K562 (cell line): ENCODE measurements around the gene CELF4. TPM values are rescaled to one million over a fixed set of nuclear protein-coding genes. Genes with fewer than 3 reads are reported as not detected.

Experiments used
- ATAC-seq: fragments of 200-7000 bp; cut with Tn5 transposase; 3 replicates; pipeline ENCODE4 v1.9.1; 2020; ENCODE audit warnings: moderate library complexity
- BruUV-seq: library from RNA; stranded (reverse); fragments of 400-500 nt; replicated peaks from 2 replicates; lab custom pipeline; 2021; lab: Mats Ljungman, UMichigan
- CTCF ChIA-PET: fragments of 300-600 bp; formaldehyde crosslinking; extraction: SDS; loops from one replicate; lab custom pipeline; 2021; ENCODE audit warnings: low intra/inter-chr PET ratio; lab: Yijun Ruan, JAX
- POLR2A ChIA-PET: fragments of 300-600, 350-650 bp; sonication (Branson Sonifier 250); formaldehyde crosslinking; extraction: SDS; loops from one replicate; lab custom pipeline; 2021; ENCODE audit warnings: antibody characterized with exemption, inconsistent platforms; lab: Yijun Ruan, JAX
- DNase-seq, 4 experiments: peaks; one replicate each; pipeline versions ENCODE4 v3.0.0 to v3.0.0-alpha.2; 2011 to 2018; ENCODE audit warnings: low spot score in 3 of 4, mixed read lengths in 3 of 4; ENCODE audit errors: extremely low read depth in 1 of 4
- FAIRE-seq: peaks from 2 replicates; lab custom pipeline; 2011; peaks lifted over from hg19 to GRCh38; lab: Jason Lieb, UNC
- H2AFZ ChIP-seq: 2 replicates; pipeline ENCODE4 v1.6.0; 2011; ENCODE audit warnings: low read depth, low read length, control low read depth, inconsistent platforms
- H3K27ac ChIP-seq: fragments of 200-600 bp; 3 replicates; pipeline ENCODE4 v1.8.0; 2011; ENCODE audit warnings: low read depth, mild to moderate bottlenecking, control low read depth, inconsistent platforms, low read length, moderate library complexity, mixed read lengths; ENCODE audit errors: extremely low read depth
- H3K27me3 ChIP-seq, 2 experiments: fragments of 300-600 bp in 1 of 2; 2 replicates in 1 of 2; 3 replicates in 1 of 2; pipeline versions ENCODE4 v1.6.0 to v1.8.0; 2011; ENCODE audit warnings: inconsistent platforms in 2 of 2, low read length in 2 of 2, mild to moderate bottlenecking in 1 of 2, mixed read lengths in 1 of 2, moderate library complexity in 1 of 2; ENCODE audit not compliant: control insufficient read depth in 2 of 2, insufficient read depth in 2 of 2
- H3K36me3 ChIP-seq: fragments of 300-600 bp; 3 replicates; pipeline ENCODE4 v1.8.0; 2011; ENCODE audit warnings: mild to moderate bottlenecking, low read length, inconsistent platforms; ENCODE audit not compliant: control insufficient read depth, insufficient read depth
- H3K4me1 ChIP-seq, 2 experiments: fragments of 200-600 bp in 1 of 2; replicated peaks in 1 of 2; 2 replicates in 1 of 2; 3 replicates in 1 of 2; pipeline versions ENCODE4 v1.5.1 to v1.8.0; 2011; ENCODE audit warnings: inconsistent platforms in 2 of 2, low read length in 2 of 2, mild to moderate bottlenecking in 1 of 2, mixed read lengths in 1 of 2, moderate library complexity in 1 of 2; ENCODE audit not compliant: control insufficient read depth in 2 of 2, insufficient read depth in 2 of 2
- H3K4me2 ChIP-seq: 2 replicates; pipeline ENCODE4 v1.6.1; 2011; ENCODE audit warnings: low read length, control low read depth, inconsistent platforms, mixed read lengths; ENCODE audit not compliant: insufficient read depth
- H3K4me3 ChIP-seq: fragments of 200-600 bp; sonication (generic), shearing (Covaris generic); 2 replicates; pipeline ENCODE4 v1.5.1; 2016; ENCODE audit warnings: control low read depth, inconsistent platforms
- H3K79me2 ChIP-seq: fragments of 200-600 bp; 3 replicates; pipeline ENCODE4 v1.8.0; 2011; ENCODE audit warnings: low read length, inconsistent platforms; ENCODE audit not compliant: control insufficient read depth, insufficient read depth
- H3K9ac ChIP-seq, 2 experiments: 2 replicates each; pipeline versions ENCODE4 v1.6.0 to v1.6.1; 2011; ENCODE audit warnings: low read depth in 2 of 2, low read length in 2 of 2, control low read depth in 1 of 2, inconsistent platforms in 1 of 2, mild to moderate bottlenecking in 1 of 2, mixed read lengths in 1 of 2; ENCODE audit not compliant: insufficient read depth in 1 of 2
- H3K9me1 ChIP-seq: one replicate; pipeline ENCODE4 v1.6.0; 2011; ENCODE audit warnings: inconsistent platforms, mild to moderate bottlenecking, low read length, moderate library complexity; ENCODE audit not compliant: control insufficient read depth, insufficient read depth
- H3K9me3 ChIP-seq: replicated peaks from 2 replicates; pipeline ENCODE4 v1.5.1; 2011; ENCODE audit warnings: low read depth, low read length, inconsistent platforms; ENCODE audit not compliant: control insufficient read depth, insufficient read depth
- H4K20me1 ChIP-seq: replicated peaks from 2 replicates; pipeline ENCODE4 v1.6.1; 2011; ENCODE audit warnings: low read length, inconsistent platforms, mixed read lengths; ENCODE audit not compliant: control insufficient read depth, insufficient read depth
- CTCFL ChIP-seq: IDR thresholded peaks from 2 replicates; pipeline ENCODE4 v1.6.1; 2011; ENCODE audit warnings: borderline replicate concordance, low read depth, mild to moderate bottlenecking, moderate library complexity, low read length; ENCODE audit not compliant: insufficient read depth, poor library complexity, severe bottlenecking
- E2F4 ChIP-seq: sonication (generic); formaldehyde crosslinking; IDR thresholded peaks from 2 replicates; pipeline ENCODE4 v1.8.0; 2022; ENCODE audit warnings: mild to moderate bottlenecking, low read depth, missing genetic modification reagents
- MTF1 ChIP-seq: fragments of 250-450 bp; sonication (Bioruptor Pico); IDR thresholded peaks from 2 replicates; pipeline ENCODE4 v1.9.0; 2021; ENCODE audit warnings: moderate library complexity, mild to moderate bottlenecking, inconsistent platforms, borderline replicate concordance
- POLR2AphosphoS5 ChIP-seq: IDR thresholded peaks from 2 replicates; pipeline ENCODE4 v1.6.1; 2011; ENCODE audit warnings: mild to moderate bottlenecking, low read depth, low read length, moderate library complexity; ENCODE audit not compliant: control insufficient read depth, insufficient read depth
- RAD21 ChIP-seq, 2 experiments: fragments of 250-450 bp in 1 of 2; fragments of 450-650 bp in 1 of 2; sonication (Bioruptor Pico) in 1 of 2; formaldehyde crosslinking in 1 of 2; IDR thresholded peaks in 1 of 2; conservative IDR thresholded peaks in 1 of 2; 2 replicates each; pipeline versions ENCODE4 v1.4.0 to v1.8.0; 2020 to 2022; ENCODE audit warnings: mild to moderate bottlenecking in 2 of 2, moderate library complexity in 1 of 2
- RAD51 ChIP-seq: fragments of 450-650 bp; IDR thresholded peaks from 2 replicates; pipeline ENCODE4 v1.7.1; 2016; ENCODE audit warnings: low read depth, mild to moderate bottlenecking, borderline replicate concordance
- SNRNP70 ChIP-seq: fragments of 200-400 bp; formaldehyde crosslinking; optimal IDR thresholded peaks from 2 replicates; pipeline ENCODE3; 2017; ENCODE audit warnings: low read depth, low read length
- SP2 ChIP-seq: IDR thresholded peaks from 2 replicates; pipeline ENCODE4 v1.6.1; 2011; ENCODE audit warnings: mild to moderate bottlenecking, low read depth, low read length, moderate library complexity; ENCODE audit not compliant: poor library complexity, severe bottlenecking; ENCODE audit errors: extremely low read depth
- TSC22D4 ChIP-seq: fragments of 450-650 bp; IDR thresholded peaks from 2 replicates; pipeline ENCODE4 v1.6.1; 2016; ENCODE audit warnings: missing genetic modification characterization, missing biosample characterization, control low read depth
- ZBTB7A ChIP-seq: IDR thresholded peaks from 2 replicates; pipeline ENCODE4 v1.6.1; 2011; ENCODE audit warnings: low read depth, mild to moderate bottlenecking, low read length, moderate library complexity, borderline replicate concordance; ENCODE audit not compliant: control insufficient read depth
- ZNF586 ChIP-seq: fragments of 450-650 bp; formaldehyde crosslinking; conservative IDR thresholded peaks from 2 replicates; pipeline ENCODE4 v1.4.0; 2020; ENCODE audit warnings: mild to moderate bottlenecking, moderate library complexity
- WGBS: fragments of 100-300 bp; shearing (Covaris generic); methylation state at CpG from one replicate; pipeline ENCODE4 v1.1.6; 2016; ENCODE audit warnings: low coverage, mixed read lengths; ENCODE audit not compliant: insufficient coverage; ENCODE audit errors: missing lambda C conversion rate; 5-methylcytosine and 5-hydroxymethylcytosine counted together
- in situ Hi-C: fragments of 300-500 bp; cut with MboI; formaldehyde crosslinking; loops from 4 replicates; pipeline ENCODE4 v1.15.0; 2018; ENCODE audit warnings: inconsistent platforms, mixed read lengths
- intact Hi-C: fragments of 100-400 bp; cut with micrococcal nuclease; formaldehyde crosslinking; loops from 2 replicates; pipeline ENCODE4 v1.14.2; 2022
- polyA plus RNA-seq, 8 experiments: library from polyadenylated mRNA; depleted of rRNA in 4 of 8; stranded (reverse) in 5 of 8; unstranded in 3 of 8; fragments of >200 nt; fragmentation: Nextera tagmentation in 2 of 8; fragmentation: Illumina TruSeq in 1 of 8; extraction: Ambion mirVana in 2 of 8; extraction: Trizol in 1 of 8; gene quantifications; 2 replicates each; pipeline versions ENCODE4 v1.2.1 to v1.2.3, GENCODE V29; 2011 to 2014; ENCODE audit warnings: inconsistent platforms in 1 of 8, missing spikeins in 1 of 8
- total RNA-seq, 7 experiments: library from RNA; depleted of rRNA in 6 of 7; stranded (reverse); fragments of >200 nt in 6 of 7; fragmentation: Illumina TruSeq in 2 of 7; extraction: Trizol in 2 of 7; gene quantifications; 2 replicates each; pipeline versions ENCODE4 v1.2.1 to v1.2.3, GENCODE V29; 2011 to 2021; ENCODE audit warnings: low replicate concordance in 1 of 7
- TF ChIP-seq, protein P1 (sequence below), 2 experiments: fragments of 200-800 bp in 1 of 2; sonication (Bioruptor generic) in 1 of 2; sonication (generic) in 1 of 2; formaldehyde crosslinking in 1 of 2; IDR thresholded peaks in 1 of 2; conservative IDR thresholded peaks in 1 of 2; 2 replicates each; pipeline versions ENCODE4 v1.5.0 to v1.6.1; 2016 to 2020; ENCODE audit warnings: missing compliant biosample characterization in 1 of 2, missing genetic modification characterization in 1 of 2, missing genetic modification reagents in 1 of 2
- TF ChIP-seq, protein P2 (sequence below): IDR thresholded peaks from 2 replicates; pipeline ENCODE4 v1.6.1; 2011; ENCODE audit not compliant: insufficient read length; ENCODE audit errors: extremely low read depth

CELF4 gene
- total and polyA plus RNA-seq, 9 of the 15 experiments (the other 6 are each of a cell fraction or from before 2014, with no cell fraction given), result 0.04 to 0.24 (median 0.07) TPM; not detected in 3

GRCh38 chr18:37398248-37398920 is 167.2 kb downstream of the CELF4 start (continued):
- TF ChIP-seq, protein P1, sequence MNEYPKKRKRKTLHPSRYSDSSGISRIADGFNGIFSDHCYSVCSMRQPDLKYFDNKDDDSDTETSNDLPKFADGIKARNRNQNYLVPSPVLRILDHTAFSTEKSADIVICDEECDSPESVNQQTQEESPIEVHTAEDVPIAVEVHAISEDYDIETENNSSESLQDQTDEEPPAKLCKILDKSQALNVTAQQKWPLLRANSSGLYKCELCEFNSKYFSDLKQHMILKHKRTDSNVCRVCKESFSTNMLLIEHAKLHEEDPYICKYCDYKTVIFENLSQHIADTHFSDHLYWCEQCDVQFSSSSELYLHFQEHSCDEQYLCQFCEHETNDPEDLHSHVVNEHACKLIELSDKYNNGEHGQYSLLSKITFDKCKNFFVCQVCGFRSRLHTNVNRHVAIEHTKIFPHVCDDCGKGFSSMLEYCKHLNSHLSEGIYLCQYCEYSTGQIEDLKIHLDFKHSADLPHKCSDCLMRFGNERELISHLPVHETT (CRISPR knock-in tag; conservative IDR thresholded peaks at IDR 0.05 in 1 of 2, IDR thresholded peaks at IDR 0.05 in 1 of 2), result no peak
- TF ChIP-seq RAD21 (CRISPR knock-in tag; conservative IDR thresholded peaks at IDR 0.05 in 1 of 2, IDR thresholded peaks at IDR 0.05 in 1 of 2) (no peak), POLR2AphosphoS5 (no peak), SNRNP70 (no peak), ZBTB7A (no peak), RAD51 (no peak), MTF1 (CRISPR knock-in tag) (no peak)

- CTCF ChIA-PET, result no interaction called here
- Histone ChIP-seq H3K4me3 (no peak overlapping the region), H3K27me3 (peaks cover 0 to 8% of the 10 kb centered on the region in 2 experiments; a peak in 2 of 5 replicates), H3K27ac (no peak overlapping the region), H3K9ac (no peak overlapping the region), H3K4me2 (no peak overlapping the region), H3K9me1 (peaks cover 5% of the 10 kb centered on the region), H3K4me1 (peaks cover 0 to 8% of the 10 kb centered on the region in 2 experiments; a peak in 2 of 5 replicates), H3K9me3 (no peaks in the 10 kb centered on the region), H4K20me1 (0 out of 2 replicates have a peak, but pooled peaks cover 6% of the 10 kb centered on the region), H3K36me3 (no peaks in the 10 kb centered on the region), H3K79me2 (no peaks in the 10 kb centered on the region), H2AFZ (no peak overlapping the region)
- no TSS peak for BruUV-seq
- FAIRE-seq (no peak), ATAC-seq (no peak), DNase-seq (no peak)
- intact Hi-C loops (no loop called here), in situ Hi-C loops (no loop called here)
- POLR2A ChIA-PET, result no interaction called here
- WGBS, result 0% methylated on average over 6 of the region's 6 CpGs
- TF ChIP-seq ZNF586 (CRISPR knock-in tag), result no peak
- no peak for TF ChIP-seq SP2
- TF ChIP-seq, protein P2, sequence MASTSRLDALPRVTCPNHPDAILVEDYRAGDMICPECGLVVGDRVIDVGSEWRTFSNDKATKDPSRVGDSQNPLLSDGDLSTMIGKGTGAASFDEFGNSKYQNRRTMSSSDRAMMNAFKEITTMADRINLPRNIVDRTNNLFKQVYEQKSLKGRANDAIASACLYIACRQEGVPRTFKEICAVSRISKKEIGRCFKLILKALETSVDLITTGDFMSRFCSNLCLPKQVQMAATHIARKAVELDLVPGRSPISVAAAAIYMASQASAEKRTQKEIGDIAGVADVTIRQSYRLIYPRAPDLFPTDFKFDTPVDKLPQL, result no peak
- TF ChIP-seq TSC22D4 (tag), result no peak
- TF ChIP-seq CTCFL, result no peak
- no peak for TF ChIP-seq E2F4 (CRISPR knock-in tag)
Measured at GRCh38 chr18:37397814-37398213, 167.8 kb downstream of the CELF4 start.
